IPS-NIHi7 (cell line): Measurements from ENCODE around the gene PRRT1.
"Not testable (repeated sequence)": the region's sequence is repeated elsewhere in the genome, so short reads cannot be mapped to it uniquely, and the experiment has no call there.

Source experiments
- DNase-seq: peaks from one replicate; pipeline ENCODE4 v3.0.0; 2012; ENCODE audit warnings: mixed read lengths; ENCODE audit errors: extremely low spot score

PRRT1 gene

GRCh38 chr6:32188381-32189068, 36.8 kb upstream of the PRRT1 start:
- DNase-seq = no peak

GRCh38 chr6:32187725-32188380, 36.1 kb upstream of the PRRT1 start:
- not testable (repeated sequence) for DNase-seq

- no peak for DNase-seq
Measured at GRCh38 chr6:32187009-32187709, 35.4 kb upstream of the PRRT1 start.

- not testable (repeated sequence) for DNase-seq
Measured at GRCh38 chr6:32186151-32186840, 34.6 kb upstream of the PRRT1 start.

- DNase-seq = not testable (repeated sequence)
Measured at GRCh38 chr6:32185681-32186131, 34.0 kb upstream of the PRRT1 start.

GRCh38 chr6:32184084-32184640, 32.4 kb upstream of the PRRT1 start, which contains the start of gene AGER:
Gene AGER, minus strand, starts transcription at chr6:32184253. Its CDS starts 31 bp downstream, at chr6:32184222.
- DNase-seq = no peak

- DNase-seq = no peak
Measured at GRCh38 chr6:32183483-32184083, 31.8 kb upstream of the PRRT1 start.

GRCh38 chr6:32183030-32183429, 31.3 kb upstream of the PRRT1 start:
- DNase-seq = no peak

GRCh38 chr6:32182555-32182981, 30.8 kb upstream of the PRRT1 start:
- no peak for DNase-seq

- DNase-seq = no peak
Measured at GRCh38 chr6:32181915-32182529, 30.3 kb upstream of the PRRT1 start.

GRCh38 chr6:32181148-32181702, 29.5 kb upstream of the PRRT1 start:
- no peak for DNase-seq

- DNase-seq = no peak
Measured at GRCh38 chr6:32179766-32180405, 28.1 kb upstream of the PRRT1 start.

- DNase-seq = no peak
Measured at GRCh38 chr6:32178547-32179440, 27.1 kb upstream of the PRRT1 start.

GRCh38 chr6:32177788-32178546, 26.2 kb upstream of the PRRT1 start, which contains the start of gene RNF5:
Gene RNF5, plus strand, starts transcription at chr6:32178405. Its CDS starts 107 bp downstream, at chr6:32178512.
- peak; percentile 89 for DNase-seq

- DNase-seq = no peak
Measured at GRCh38 chr6:32177183-32177787, 25.5 kb upstream of the PRRT1 start.

- DNase-seq = no peak
Measured at GRCh38 chr6:32176476-32177182, 24.9 kb upstream of the PRRT1 start.
